ENCODE results near the gene FNDC7.
"Not testable (repeated sequence)": the region's sequence is repeated elsewhere in the genome, so short reads cannot be mapped to it uniquely, and the experiment has no call there.

The FNDC7 gene

GRCh38 chr1:108685529-108685928, 27.2 kb upstream of the FNDC7 start:
- ATAC-seq (replicated peaks): no peak
- no peaks in the 10 kb centered on the region for H3K27me3 Mint-ChIP-seq

GRCh38 chr1:108686614-108687313, 25.9 kb upstream of the FNDC7 start:
- ATAC-seq (replicated peaks) (no peak), DNase-seq (no peak)
- no peaks in the 10 kb centered on the region for H3K27me3 Mint-ChIP-seq
- H3K36me3 Mint-ChIP-seq (ENCODE audit: insufficient read depth): peaks cover 2% of the 10 kb centered on the region
- H3K4me3 Mint-ChIP-seq: no peak overlapping the region
- no peak overlapping the region for H3K27ac Mint-ChIP-seq
- peaks cover 12 to 17% of the 10 kb centered on the region in 2 donors for H3K4me1 Mint-ChIP-seq (ENCODE audit: low read depth in 2 of 2)
- H3K9me3 Mint-ChIP-seq: no peaks in the 10 kb centered on the region

More at GRCh38 chr1:108685529-108685928, 27.2 kb upstream of the FNDC7 start:
- no peaks in the 10 kb centered on the region for H3K36me3 Mint-ChIP-seq (ENCODE audit: insufficient read depth)
- H3K9me3 Mint-ChIP-seq: no peaks in the 10 kb centered on the region
- H3K4me1 Mint-ChIP-seq (ENCODE audit: low read depth in 2 of 2): peaks cover 2 to 5% of the 10 kb centered on the region in 2 donors
- DNase-seq: no peak
- H3K4me3 Mint-ChIP-seq: no peak overlapping the region
- H3K27ac Mint-ChIP-seq: no peak overlapping the region

GRCh38 chr1:108691128-108691941, 21.4 kb upstream of the FNDC7 start:
- Mint-ChIP-seq H3K36me3 (ENCODE audit: insufficient read depth) (peaks cover 38% of the 10 kb centered on the region), H3K27ac (peak overlapping the region; percentile 99 to 100), H3K9me3 (no peaks in the 10 kb centered on the region), H3K27me3 (no peaks in the 10 kb centered on the region), H3K4me1 (ENCODE audit: low read depth in 2 of 2) (peaks cover 29 to 52% of the 10 kb centered on the region in 2 donors), H3K4me3 (peak overlapping the region; percentile 88 to 98)
- ATAC-seq (replicated peaks) (no peak), DNase-seq (no peak)

- H3K36me3 Mint-ChIP-seq (ENCODE audit: insufficient read depth): peaks cover 46% of the 10 kb centered on the region
- H3K9me3 Mint-ChIP-seq: no peaks in the 10 kb centered on the region
- H3K4me1 Mint-ChIP-seq (ENCODE audit: low read depth in 2 of 2): peaks cover 29 to 54% of the 10 kb centered on the region in 2 donors
- ATAC-seq (replicated peaks) (peak; percentile 79), DNase-seq (peak; percentile 88 to 90 (median 89))
- peak within 1 kb of the TSS; percentile 88 to 98 for H3K4me3 Mint-ChIP-seq
- peak within 1 kb of the TSS; percentile 99 to 100 for H3K27ac Mint-ChIP-seq
- no peaks in the 10 kb centered on the region for H3K27me3 Mint-ChIP-seq
These were observed 20.6 kb upstream of the FNDC7 start, which contains the start of gene PRPF38B for GRCh38 chr1:108691942-108692723. Gene PRPF38B (plus strand): TSS chr1:108692310. CDS start chr1:108692592, 282 bp downstream.

- DNase-seq (peak; percentile 82 to 86 (median 83)), ATAC-seq (replicated peaks) (peak; percentile 82)
- Mint-ChIP-seq H3K36me3 (ENCODE audit: insufficient read depth) (peaks cover 55% of the 10 kb centered on the region), H3K27ac (peak overlapping the region; percentile 99 to 100), H3K9me3 (no peaks in the 10 kb centered on the region), H3K4me3 (peak overlapping the region; percentile 88 to 98), H3K4me1 (ENCODE audit: low read depth in 2 of 2) (peaks cover 32 to 63% of the 10 kb centered on the region in 2 donors), H3K27me3 (no peaks in the 10 kb centered on the region)
These were observed 19.7 kb upstream of the FNDC7 start for GRCh38 chr1:108692724-108693655.

GRCh38 chr1:108695535-108695934, 17.2 kb upstream of the FNDC7 start:
- peaks cover 80% of the 10 kb centered on the region for H3K36me3 Mint-ChIP-seq (ENCODE audit: insufficient read depth)
- H3K4me3 Mint-ChIP-seq: peak overlapping the region; percentile 68 to 69
- ATAC-seq (replicated peaks) (no peak), DNase-seq (no peak)
- H3K27ac Mint-ChIP-seq: peak overlapping the region; percentile 72 to 75
- H3K4me1 Mint-ChIP-seq (ENCODE audit: low read depth in 2 of 2): peaks cover 38 to 79% of the 10 kb centered on the region in 2 donors
- no peaks in the 10 kb centered on the region for H3K27me3 Mint-ChIP-seq
- H3K9me3 Mint-ChIP-seq: no peaks in the 10 kb centered on the region

- H3K27me3 Mint-ChIP-seq: no peaks in the 10 kb centered on the region
- no peaks in the 10 kb centered on the region for H3K9me3 Mint-ChIP-seq
- peaks cover 15 to 61% of the 10 kb centered on the region in 2 donors for H3K4me1 Mint-ChIP-seq (ENCODE audit: low read depth in 2 of 2)
- H3K4me3 Mint-ChIP-seq: peak overlapping the region; percentile 31 to 60
- peaks cover 80% of the 10 kb centered on the region for H3K36me3 Mint-ChIP-seq (ENCODE audit: insufficient read depth)
- H3K27ac Mint-ChIP-seq: peak overlapping the region; percentile 64 to 87
- DNase-seq (no peak), ATAC-seq (replicated peaks) (no peak)
These were observed 13.1 kb upstream of the FNDC7 start for GRCh38 chr1:108699375-108700332.

GRCh38 chr1:108701176-108701849, 11.4 kb upstream of the FNDC7 start:
- Mint-ChIP-seq H3K36me3 (ENCODE audit: insufficient read depth) (peaks cover 67% of the 10 kb centered on the region), H3K27me3 (no peaks in the 10 kb centered on the region), H3K4me3 (no peak overlapping the region), H3K27ac (no peak overlapping the region), H3K9me3 (no peaks in the 10 kb centered on the region), H3K4me1 (ENCODE audit: low read depth in 2 of 2) (peaks cover 22 to 60% of the 10 kb centered on the region in 2 donors)
- ATAC-seq (replicated peaks) (no peak), DNase-seq (no peak)

- H3K27me3 Mint-ChIP-seq; H3K9me3 Mint-ChIP-seq; ATAC-seq (replicated peaks); H3K4me3 Mint-ChIP-seq; DNase-seq: not testable (repeated sequence)
- Mint-ChIP-seq H3K27ac (peak overlapping the region; percentile 12 to 52), H3K36me3 (ENCODE audit: insufficient read depth) (peaks cover 59% of the 10 kb centered on the region), H3K4me1 (ENCODE audit: low read depth in 2 of 2) (peaks cover 22 to 57% of the 10 kb centered on the region in 2 donors)
These were observed 10.6 kb upstream of the FNDC7 start for GRCh38 chr1:108702109-108702508.

- Mint-ChIP-seq H3K36me3 (ENCODE audit: insufficient read depth) (peaks cover 41% of the 10 kb centered on the region), H3K27me3 (no peaks in the 10 kb centered on the region), H3K4me3 (peak overlapping the region in 1 of 2 donors; percentile 72), H3K27ac (peak overlapping the region; percentile 84 to 91), H3K9me3 (no peaks in the 10 kb centered on the region), H3K4me1 (ENCODE audit: low read depth in 2 of 2) (peaks cover 21 to 47% of the 10 kb centered on the region in 2 donors)
- peak; percentile 12 to 27 (median 25) for DNase-seq
- ATAC-seq (replicated peaks): peak; percentile 70
These were observed 8.8 kb upstream of the FNDC7 start for GRCh38 chr1:108703939-108704338.

GRCh38 chr1:108704496-108704895, 8.2 kb upstream of the FNDC7 start:
- Mint-ChIP-seq H3K9me3 (no peaks in the 10 kb centered on the region), H3K36me3 (ENCODE audit: insufficient read depth) (peaks cover 35% of the 10 kb centered on the region), H3K4me1 (ENCODE audit: low read depth in 2 of 2) (peaks cover 17 to 43% of the 10 kb centered on the region in 2 donors), H3K27me3 (no peaks in the 10 kb centered on the region), H3K27ac (peak overlapping the region; percentile 84 to 91), H3K4me3 (no peak overlapping the region)
- DNase-seq (no peak), ATAC-seq (replicated peaks) (no peak)
